Lower lobe of right lung (tissue), 2 donors: ENCODE measurements around the gene CAMK1. TPM values are rescaled to one million over a fixed set of nuclear protein-coding genes. Genes with fewer than 3 reads are reported as not detected.

Experiments
- ATAC-seq, 2 donors: fragments of 200-7000 bp; cut with Tn5 transposase; one replicate each; pipeline ENCODE4 v1.9.1; 2020 to 2022; ENCODE audit warnings: mild to moderate bottlenecking in 2 of 2, moderate library complexity in 2 of 2
- DNase-seq: peaks from one replicate; pipeline ENCODE4 v3.0.0-alpha.2; 2020
- H3K27ac ChIP-seq: fragments of 200-600 bp; one replicate; pipeline ENCODE4 v1.8.0; 2022
- H3K27me3 ChIP-seq: fragments of 200-600 bp; one replicate; pipeline ENCODE4 v1.8.0; 2022; ENCODE audit warnings: low read depth
- H3K36me3 ChIP-seq: fragments of 200-600 bp; one replicate; pipeline ENCODE4 v1.8.0; 2022; ENCODE audit warnings: mild to moderate bottlenecking
- H3K4me1 ChIP-seq: fragments of 200-600 bp; one replicate; pipeline ENCODE4 v1.8.0; 2022
- H3K4me3 ChIP-seq: fragments of 200-600 bp; one replicate; pipeline ENCODE4 v1.8.0; 2022; ENCODE audit warnings: mild to moderate bottlenecking
- H3K9me3 ChIP-seq: fragments of 200-600 bp; one replicate; pipeline ENCODE4 v1.8.0; 2022
- CTCF ChIP-seq: fragments of 200-600 bp; IDR thresholded peaks from one replicate; pipeline ENCODE4 v1.8.0; 2022; ENCODE audit warnings: antibody characterized with exemption, mild to moderate bottlenecking
- intact Hi-C: fragments of 100-400 bp; cut with DNase I; formaldehyde crosslinking; loops from one replicate; pipeline ENCODE4 v1.11.0; 2022
- total RNA-seq: library from RNA; stranded (reverse); fragmentation: NEBNext Ultra II Directional; extraction: Animal tissue kit (Norgen Biotek cat#: 25700); gene quantifications from one replicate; pipeline ENCODE4 v1.2.1, GENCODE V29; 2021
- donor health status: DM: no; HTN: yes; CAD: no; lungs with severe emphysema.

Gene CAMK1
- total RNA-seq, 1 donor from 2014 or later, result 30.8 TPM

DNA sequence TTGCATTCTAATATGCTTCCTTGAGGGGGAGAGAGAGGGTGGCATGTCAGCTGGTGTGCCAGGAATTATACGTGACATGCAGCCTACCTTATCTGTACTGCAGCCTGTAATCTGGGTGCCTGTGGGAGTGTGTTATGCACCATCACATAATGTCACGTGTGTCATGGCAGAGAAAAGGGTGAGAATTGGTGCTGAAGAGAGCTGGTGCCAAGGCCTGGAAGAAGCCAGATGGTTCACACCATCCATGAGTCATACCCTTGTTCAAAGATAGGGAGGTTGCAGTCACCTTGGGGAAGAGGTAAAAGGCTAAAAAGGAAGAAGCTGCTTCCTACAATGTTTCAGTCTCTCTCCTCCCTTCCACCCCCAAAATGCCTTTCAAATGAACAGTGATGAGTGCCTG is 32.9 kb downstream of the CAMK1 start:
- no peak for ATAC-seq
- intact Hi-C loops, result no loop called here

DNA sequence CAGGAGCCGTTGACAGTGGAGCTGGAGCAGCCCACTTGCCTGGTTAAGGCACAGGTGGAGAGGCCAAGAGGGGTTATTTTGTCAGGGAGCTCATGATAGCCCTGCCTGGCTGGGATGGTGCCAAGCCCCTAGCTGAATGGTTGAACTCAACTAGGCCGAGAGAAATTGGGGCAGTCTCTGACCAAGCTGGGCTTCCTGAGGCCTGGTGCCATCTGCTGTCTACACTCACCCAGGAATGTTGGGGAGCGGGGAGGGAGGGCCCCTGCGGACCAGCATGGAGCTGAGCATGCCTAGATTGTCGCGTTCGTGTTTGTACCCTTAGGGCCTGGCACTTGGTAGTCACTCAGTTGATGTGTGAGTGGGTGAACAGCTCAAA is 37.0 kb downstream of the CAMK1 start:
- Histone ChIP-seq H3K27ac (peak overlapping the region; percentile 99), H3K4me3 (peak overlapping the region; percentile 100), H3K9me3 (no peaks in the 10 kb centered on the region), H3K36me3 (peaks cover 38% of the 10 kb centered on the region), H3K4me1 (peaks cover 39% of the 10 kb centered on the region), H3K27me3 (no peaks in the 10 kb centered on the region)
- intact Hi-C loops, result no loop called here
- no peak for ATAC-seq
- TF ChIP-seq CTCF, result no peak
- no peak for DNase-seq

More for the DNA sequence above, 32.9 kb downstream of the CAMK1 start:
- TF ChIP-seq CTCF, result no peak
- H3K4me3 ChIP-seq, result no peak overlapping the region
- H3K4me1 ChIP-seq, result peaks cover 32% of the 10 kb centered on the region
- no peak overlapping the region for H3K27ac ChIP-seq
- peaks cover 79% of the 10 kb centered on the region for H3K36me3 ChIP-seq
- DNase-seq, result no peak
- no peaks in the 10 kb centered on the region for H3K27me3 ChIP-seq
- no peaks in the 10 kb centered on the region for H3K9me3 ChIP-seq

DNA sequence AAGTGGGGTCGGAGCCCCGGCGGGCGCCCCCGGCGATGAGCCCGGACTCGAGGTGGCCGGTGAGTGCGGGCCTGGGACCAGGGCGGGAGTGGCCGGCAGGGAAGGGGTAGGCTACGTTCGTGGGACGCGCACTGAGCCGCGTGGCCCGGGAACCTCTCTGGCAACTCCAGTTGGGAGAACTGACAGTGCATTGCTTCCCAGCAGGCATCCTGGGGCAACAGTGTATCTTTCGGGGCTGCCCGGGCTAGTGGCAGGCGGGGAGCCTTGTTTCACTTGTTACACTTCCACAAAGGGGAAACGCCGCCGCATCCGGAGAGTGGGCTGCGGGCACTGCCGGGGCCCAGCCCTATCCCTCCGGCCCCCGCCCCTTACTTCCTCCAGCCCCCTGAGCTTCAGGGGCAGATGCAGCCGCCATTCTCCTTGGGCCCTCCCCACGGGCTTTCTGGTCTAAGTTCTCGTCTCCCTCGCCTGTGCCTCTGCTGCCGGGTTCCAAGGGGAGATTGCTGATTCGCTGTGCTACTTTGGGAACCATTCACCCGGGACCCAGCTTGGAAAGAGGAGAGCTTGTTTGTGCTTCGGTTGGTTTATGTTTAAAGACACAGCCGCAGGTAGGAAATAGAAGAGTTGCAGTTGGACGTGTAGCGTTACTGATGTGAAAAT is 37.5 kb downstream of the CAMK1 start:
- intact Hi-C loops, result no loop called here
- Histone ChIP-seq H3K9me3 (no peaks in the 10 kb centered on the region), H3K4me1 (peaks cover 39% of the 10 kb centered on the region), H3K27me3 (no peaks in the 10 kb centered on the region), H3K4me3 (peak overlapping the region; percentile 100), H3K36me3 (peaks cover 33% of the 10 kb centered on the region), H3K27ac (peak overlapping the region; percentile 99)
- DNase-seq (peak; percentile 73), ATAC-seq (peak; percentile 5 to 18)
- TF ChIP-seq CTCF, result no peak

DNA sequence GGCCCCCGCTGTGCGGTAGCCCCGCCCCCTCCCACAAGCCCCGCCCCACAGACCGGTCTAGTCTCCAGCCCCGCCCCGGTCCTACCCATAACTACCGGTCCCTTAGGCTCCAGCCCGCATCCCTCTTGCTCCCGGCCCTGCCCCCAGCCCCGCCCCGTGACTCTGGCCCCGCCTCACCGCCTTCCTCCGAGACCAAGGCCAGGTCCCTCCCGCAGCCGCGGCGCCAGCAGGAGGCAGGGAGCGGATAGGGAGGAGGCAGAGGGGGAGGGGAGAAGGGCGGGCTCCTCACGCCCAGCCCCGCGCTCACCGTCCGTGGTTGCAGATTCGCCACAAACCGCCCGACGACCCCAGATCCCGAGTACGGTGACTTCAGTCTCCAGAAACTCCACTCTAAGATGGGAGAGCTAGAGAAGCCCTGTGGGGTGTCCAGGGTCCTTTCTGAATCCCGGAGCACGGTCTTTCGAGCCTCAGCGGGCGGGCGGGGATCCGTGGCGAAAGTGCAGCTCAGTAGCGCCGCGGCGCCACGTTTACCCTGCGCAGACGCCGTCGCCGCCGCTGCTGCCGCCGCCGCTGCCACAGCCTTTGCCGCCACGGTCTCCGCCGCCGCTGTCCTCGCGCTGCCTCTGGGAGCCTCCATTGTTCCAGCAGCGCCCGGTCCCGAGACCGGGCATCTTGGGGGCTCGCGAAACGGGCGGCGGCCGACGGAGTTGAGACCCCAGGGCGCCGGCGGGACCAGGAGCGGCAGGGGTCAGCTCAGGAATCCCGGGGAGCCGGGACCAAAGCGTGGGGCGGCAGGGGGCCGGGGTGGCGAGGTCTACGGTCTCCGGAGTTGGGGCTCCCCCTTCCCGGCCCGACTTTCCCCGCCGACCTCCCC is 38.3 kb downstream of the CAMK1 start, which contains the start of gene BRPF1:
Gene BRPF1 (plus strand): TSS at position 530 of the 874 bp plus-strand sequence. CDS start 2,406 bp downstream, outside the sequence.
- DNase-seq, result peak; percentile 100
- peaks cover 25% of the 10 kb centered on the region for H3K36me3 ChIP-seq
- ATAC-seq, result peak; percentile 98 to 99
- intact Hi-C loops, result no loop called here
- peak; percentile 16 for TF ChIP-seq CTCF
- no peaks in the 10 kb centered on the region for H3K9me3 ChIP-seq
- peak within 1 kb of the TSS; percentile 100 for H3K4me3 ChIP-seq
- peak within 1 kb of the TSS; percentile 99 for H3K27ac ChIP-seq
- peaks cover 39% of the 10 kb centered on the region for H3K4me1 ChIP-seq
- H3K27me3 ChIP-seq, result no peaks in the 10 kb centered on the region

DNA sequence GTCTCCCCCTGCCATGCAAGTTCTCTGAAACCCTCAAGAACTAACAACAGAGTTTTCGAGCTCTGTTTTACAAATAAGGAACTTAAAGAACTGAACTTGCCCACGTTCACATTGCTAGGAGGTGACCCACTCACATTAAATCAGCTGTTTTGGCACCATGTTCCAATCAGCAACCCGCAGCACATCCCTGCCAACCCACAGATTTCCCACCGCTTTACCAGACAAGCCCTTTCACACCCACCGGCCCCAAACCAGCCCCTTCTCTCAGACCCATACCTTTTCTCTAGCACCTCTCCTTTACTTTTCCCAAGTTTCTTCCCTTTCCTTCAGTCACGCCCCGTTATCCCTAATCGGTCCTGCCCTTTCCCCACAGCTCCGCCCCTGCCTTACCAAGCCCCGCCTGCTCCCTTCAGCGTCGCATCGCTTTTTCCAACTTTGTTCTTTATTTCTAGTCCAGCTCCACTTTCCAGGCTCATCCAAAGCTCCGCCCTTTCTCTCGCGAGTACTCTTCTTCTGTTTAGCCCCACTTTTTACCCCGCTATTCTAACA is 39.0 kb downstream of the CAMK1 start:
- peak; percentile 67 to 80 for ATAC-seq
- no peak for TF ChIP-seq CTCF
- no peaks in the 10 kb centered on the region for H3K9me3 ChIP-seq
- H3K36me3 ChIP-seq, result peaks cover 18% of the 10 kb centered on the region
- intact Hi-C loops, result no loop called here
- peak overlapping the region; percentile 99 for H3K27ac ChIP-seq
- H3K4me3 ChIP-seq, result peak overlapping the region; percentile 100
- H3K27me3 ChIP-seq, result no peaks in the 10 kb centered on the region
- no peak for DNase-seq
- H3K4me1 ChIP-seq, result peaks cover 39% of the 10 kb centered on the region
